Fibroblast of villous mesenchyme (primary cell): Measurements from ENCODE around the gene TMEM132D. TPM values are rescaled to one million over a fixed set of nuclear protein-coding genes. Genes with fewer than 3 reads are reported as not detected.

Experiments used
- DNase-seq: peaks from one replicate; pipeline ENCODE4 v3.0.0-alpha.2; 2010; ENCODE audit warnings: low read depth
- H3K4me3 ChIP-seq: 2 replicates; pipeline ENCODE4 v1.5.1; 2011; ENCODE audit warnings: low read depth, mild to moderate bottlenecking, low read length
- total RNA-seq: library from RNA; depleted of rRNA; stranded (reverse); fragments of >200 nt; gene quantifications from 2 replicates; pipeline ENCODE4 v1.2.3, GENCODE V29; 2012
- TF ChIP-seq, protein P1 (sequence below): IDR thresholded peaks from 2 replicates; pipeline ENCODE4 v1.5.1; 2012; ENCODE audit warnings: low read depth, mild to moderate bottlenecking, low read length; ENCODE audit not compliant: insufficient read depth

The TMEM132D gene
- total RNA-seq, 1 donor, result not detected

DNA sequence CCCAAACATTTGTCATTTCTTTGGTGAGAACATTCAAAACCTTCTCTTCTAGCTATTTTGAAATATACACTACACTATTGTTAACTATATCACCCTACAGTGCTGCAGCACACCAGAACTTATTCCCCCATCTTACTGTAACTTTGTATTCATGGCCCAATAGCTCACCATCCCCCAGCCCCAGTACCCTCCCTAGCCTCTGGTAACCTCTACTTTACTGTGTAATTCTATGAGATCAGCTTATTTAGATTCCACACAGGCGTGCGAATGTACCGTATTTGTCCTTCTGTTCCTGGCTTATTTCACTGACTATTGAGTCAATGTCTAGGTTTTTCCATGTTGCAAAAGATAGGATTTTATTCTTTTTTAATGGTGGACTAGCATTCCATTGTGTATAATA is 469.0 kb downstream of the TMEM132D start:
- TF ChIP-seq, protein P1, sequence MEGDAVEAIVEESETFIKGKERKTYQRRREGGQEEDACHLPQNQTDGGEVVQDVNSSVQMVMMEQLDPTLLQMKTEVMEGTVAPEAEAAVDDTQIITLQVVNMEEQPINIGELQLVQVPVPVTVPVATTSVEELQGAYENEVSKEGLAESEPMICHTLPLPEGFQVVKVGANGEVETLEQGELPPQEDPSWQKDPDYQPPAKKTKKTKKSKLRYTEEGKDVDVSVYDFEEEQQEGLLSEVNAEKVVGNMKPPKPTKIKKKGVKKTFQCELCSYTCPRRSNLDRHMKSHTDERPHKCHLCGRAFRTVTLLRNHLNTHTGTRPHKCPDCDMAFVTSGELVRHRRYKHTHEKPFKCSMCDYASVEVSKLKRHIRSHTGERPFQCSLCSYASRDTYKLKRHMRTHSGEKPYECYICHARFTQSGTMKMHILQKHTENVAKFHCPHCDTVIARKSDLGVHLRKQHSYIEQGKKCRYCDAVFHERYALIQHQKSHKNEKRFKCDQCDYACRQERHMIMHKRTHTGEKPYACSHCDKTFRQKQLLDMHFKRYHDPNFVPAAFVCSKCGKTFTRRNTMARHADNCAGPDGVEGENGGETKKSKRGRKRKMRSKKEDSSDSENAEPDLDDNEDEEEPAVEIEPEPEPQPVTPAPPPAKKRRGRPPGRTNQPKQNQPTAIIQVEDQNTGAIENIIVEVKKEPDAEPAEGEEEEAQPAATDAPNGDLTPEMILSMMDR, result no peak
- DNase-seq, result no peak
- no peak overlapping the region for H3K4me3 ChIP-seq

DNA sequence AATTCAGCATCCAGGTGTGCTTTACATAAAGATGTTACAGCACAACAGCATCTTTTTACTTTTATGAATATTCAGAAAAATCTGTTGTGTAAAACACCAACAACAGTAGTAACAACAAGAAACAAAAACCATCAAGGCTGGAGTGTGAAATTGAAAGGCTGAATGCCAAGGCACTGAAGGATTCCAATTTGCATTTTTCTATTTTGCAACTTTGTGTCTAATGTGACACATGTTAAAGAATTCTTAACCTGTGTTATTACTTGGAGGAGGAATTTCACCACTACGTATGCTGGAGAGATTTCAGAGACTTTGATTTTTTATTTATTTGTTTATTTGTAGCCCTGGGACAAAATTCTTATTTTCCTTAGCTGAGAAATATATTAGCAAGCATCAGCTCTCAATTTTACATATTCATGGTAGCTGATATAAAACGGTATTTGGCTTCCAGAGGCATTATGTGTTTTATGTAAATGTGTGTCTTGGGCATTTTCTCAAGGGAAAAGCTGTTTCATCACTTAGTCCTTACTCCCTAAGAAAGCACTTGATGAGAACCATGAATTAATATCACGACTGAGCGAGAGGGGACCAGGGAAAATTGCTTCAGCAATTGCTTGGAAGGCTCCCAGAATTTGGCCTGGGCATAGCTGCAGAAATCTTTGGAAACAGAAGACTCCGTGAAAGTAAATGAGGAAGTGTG is 475.4 kb downstream of the TMEM132D start:
- no peak for DNase-seq

DNA sequence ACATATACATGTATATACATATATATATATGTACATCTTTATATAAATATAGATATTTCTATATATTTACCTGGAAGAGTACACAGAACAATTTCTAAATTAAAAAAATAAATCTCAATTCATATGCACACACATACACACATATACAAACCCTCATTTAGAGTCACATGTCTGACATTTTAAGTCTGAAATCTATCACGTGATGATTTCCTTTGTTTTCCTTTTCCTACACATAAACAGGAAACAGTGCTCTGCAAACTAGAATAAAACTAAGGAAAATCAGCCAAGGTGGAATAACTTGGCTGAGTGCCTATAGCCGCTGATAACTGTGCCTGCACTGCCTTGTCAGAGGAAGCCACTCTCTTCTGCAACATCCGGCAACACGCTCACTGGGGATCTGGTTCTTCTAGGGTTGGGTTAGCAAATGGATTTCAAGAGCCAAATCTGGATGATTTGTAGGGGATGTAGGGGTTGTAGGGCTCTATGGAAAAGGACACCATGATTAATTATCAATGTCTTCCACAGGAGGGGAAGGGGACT is 480.7 kb downstream of the TMEM132D start:
- H3K4me3 ChIP-seq, result no peak overlapping the region
- no peak for DNase-seq
- TF ChIP-seq, protein P1, result no peak

More for the DNA sequence above, 475.4 kb downstream of the TMEM132D start:
- no peak overlapping the region for H3K4me3 ChIP-seq
- TF ChIP-seq, protein P1, result no peak

DNA sequence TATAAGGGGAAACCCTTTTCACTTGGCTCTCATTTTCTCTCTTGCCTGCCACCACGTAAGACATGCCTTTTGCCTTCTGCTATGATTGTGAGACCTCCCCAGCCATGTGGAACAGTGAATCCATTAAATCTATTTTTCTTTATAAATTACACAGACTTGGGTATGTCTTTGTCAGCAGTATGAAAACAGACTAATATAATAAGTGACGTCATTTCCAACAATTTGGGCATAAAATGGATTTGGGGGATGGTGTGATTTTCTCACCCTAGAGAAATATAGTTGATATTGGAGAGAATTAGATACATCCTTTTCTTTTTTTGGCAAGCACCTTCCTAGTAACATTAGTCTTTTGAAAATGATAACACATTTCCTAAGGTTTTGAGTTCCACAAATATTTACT is 490.5 kb downstream of the TMEM132D start:
- TF ChIP-seq, protein P1, result no peak
- DNase-seq, result no peak
- no peak overlapping the region for H3K4me3 ChIP-seq

DNA sequence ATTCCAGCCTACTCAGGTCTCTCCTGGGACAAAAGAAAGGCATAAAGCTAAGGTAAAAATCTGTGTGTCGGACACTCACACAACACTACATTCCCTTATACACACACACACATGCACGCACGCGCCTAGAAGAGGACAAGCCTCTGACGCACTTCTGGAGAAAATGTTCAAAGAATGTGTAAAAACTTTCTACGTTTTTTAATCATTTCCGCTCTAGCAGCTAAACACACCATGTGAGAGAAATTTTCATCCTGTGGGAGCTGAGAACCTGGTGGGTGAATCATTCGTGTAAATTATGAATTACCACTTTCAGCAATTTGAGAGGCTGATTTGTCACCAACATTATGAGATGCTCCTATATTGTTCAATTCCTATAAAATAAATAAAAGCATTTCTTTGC is 494.5 kb downstream of the TMEM132D start:
- no peak overlapping the region for H3K4me3 ChIP-seq
- TF ChIP-seq, protein P1, result no peak
- no peak for DNase-seq

DNA sequence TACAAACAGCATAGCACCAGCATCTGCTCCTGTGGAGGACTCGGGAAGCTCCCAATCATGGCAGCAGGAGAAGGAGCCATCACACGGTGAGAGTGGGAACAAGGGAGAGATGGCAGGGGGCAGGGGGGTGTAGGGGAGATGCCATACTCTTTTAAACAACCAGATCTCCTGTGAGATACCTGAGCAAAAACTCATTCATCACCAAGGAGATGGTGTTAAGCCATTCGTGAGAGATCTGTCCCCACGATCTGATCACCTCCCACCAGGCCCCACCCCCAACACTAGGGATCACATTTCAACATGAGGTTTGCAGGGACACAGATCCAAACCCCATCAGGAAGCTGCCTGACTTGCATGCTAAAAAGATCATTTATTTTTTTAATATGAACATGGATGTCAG is 499.3 kb downstream of the TMEM132D start:
- DNase-seq, result no peak
- TF ChIP-seq, protein P1, result no peak
- H3K4me3 ChIP-seq, result no peak overlapping the region
